Measurements from ENCODE around the gene NTN1.
A peak's percentile ranks its signal among the peaks of the same experiment; 100 is the strongest.
"Not testable (repeated sequence)": the region's sequence is repeated elsewhere in the genome, so short reads cannot be mapped to it uniquely, and the experiment has no call there.

NTN1 gene

GRCh38 chr17:9021158-9021991 lies at the start of gene NTN1:
Gene NTN1 (plus strand): TSS chr17:9021510. CDS start chr17:9022374, 864 bp downstream.
- peaks cover 42% of the 10 kb centered on the region for H3K27me3 ChIP-seq (ENCODE audit: insufficient read depth, low read length)
- peak within 1 kb of the TSS; percentile 62 for H3K4me3 ChIP-seq (ENCODE audit: low read length)
- no peaks in the 10 kb centered on the region for H3K9me3 ChIP-seq (ENCODE audit: low read length)
- H2AFZ ChIP-seq (ENCODE audit: low read depth, low read length), result peak within 1 kb of the TSS; percentile 96
- H3K4me1 ChIP-seq (ENCODE audit: insufficient read depth, low read length), result peaks cover 6% of the 10 kb centered on the region
- H3K36me3 ChIP-seq (ENCODE audit: insufficient read depth, low read length), result no peaks in the 10 kb centered on the region

GRCh38 chr17:8975091-8975725 lies 46.1 kb upstream of the NTN1 start:
- Histone ChIP-seq H3K9me3 (ENCODE audit: low read length) (no peaks in the 10 kb centered on the region), H3K4me3 (ENCODE audit: low read length) (no peak overlapping the region), H3K4me1 (ENCODE audit: insufficient read depth, low read length) (no peaks in the 10 kb centered on the region)

GRCh38 chr17:8976638-8977037 lies 44.7 kb upstream of the NTN1 start:
- Histone ChIP-seq H3K9me3 (ENCODE audit: low read length) (no peaks in the 10 kb centered on the region), H3K4me3 (ENCODE audit: low read length) (no peak overlapping the region), H2AFZ (ENCODE audit: low read depth, low read length) (no peak overlapping the region), H3K36me3 (ENCODE audit: insufficient read depth, low read length) (no peaks in the 10 kb centered on the region), H3K27me3 (ENCODE audit: insufficient read depth, low read length) (no peaks in the 10 kb centered on the region), H3K4me1 (ENCODE audit: insufficient read depth, low read length) (no peaks in the 10 kb centered on the region)

More at GRCh38 chr17:8975091-8975725, 46.1 kb upstream of the NTN1 start:
- Histone ChIP-seq H3K27me3 (ENCODE audit: insufficient read depth, low read length) (no peaks in the 10 kb centered on the region), H2AFZ (ENCODE audit: low read depth, low read length) (no peak overlapping the region), H3K36me3 (ENCODE audit: insufficient read depth, low read length) (no peaks in the 10 kb centered on the region)

- Histone ChIP-seq H2AFZ (ENCODE audit: low read depth, low read length) (no peak overlapping the region), H3K9me3 (ENCODE audit: low read length) (no peaks in the 10 kb centered on the region), H3K27me3 (ENCODE audit: insufficient read depth, low read length) (peaks cover 2% of the 10 kb centered on the region), H3K4me1 (ENCODE audit: insufficient read depth, low read length) (no peaks in the 10 kb centered on the region), H3K36me3 (ENCODE audit: insufficient read depth, low read length) (no peaks in the 10 kb centered on the region), H3K4me3 (ENCODE audit: low read length) (no peak overlapping the region)
Measured at GRCh38 chr17:8979715-8980114, 41.6 kb upstream of the NTN1 start.

GRCh38 chr17:8981443-8981842 lies 39.9 kb upstream of the NTN1 start:
- peaks cover 2% of the 10 kb centered on the region for H3K27me3 ChIP-seq (ENCODE audit: insufficient read depth, low read length)
- no peak overlapping the region for H2AFZ ChIP-seq (ENCODE audit: low read depth, low read length)
- peaks cover 2% of the 10 kb centered on the region for H3K9me3 ChIP-seq (ENCODE audit: low read length)
- no peak overlapping the region for H3K4me3 ChIP-seq (ENCODE audit: low read length)
- H3K4me1 ChIP-seq (ENCODE audit: insufficient read depth, low read length), result no peaks in the 10 kb centered on the region
- H3K36me3 ChIP-seq (ENCODE audit: insufficient read depth, low read length), result no peaks in the 10 kb centered on the region

- H3K27me3 ChIP-seq (ENCODE audit: insufficient read depth, low read length); H2AFZ ChIP-seq (ENCODE audit: low read depth, low read length); H3K9me3 ChIP-seq (ENCODE audit: low read length); H3K4me3 ChIP-seq (ENCODE audit: low read length); H3K4me1 ChIP-seq (ENCODE audit: insufficient read depth, low read length); H3K36me3 ChIP-seq (ENCODE audit: insufficient read depth, low read length): not testable (repeated sequence)
Measured at GRCh38 chr17:8984225-8984624, 37.1 kb upstream of the NTN1 start.

GRCh38 chr17:8985054-8985701 lies 36.1 kb upstream of the NTN1 start:
- H3K4me1 ChIP-seq (ENCODE audit: insufficient read depth, low read length), result no peaks in the 10 kb centered on the region
- peaks cover 2% of the 10 kb centered on the region for H3K27me3 ChIP-seq (ENCODE audit: insufficient read depth, low read length)

GRCh38 chr17:8986295-8986694 lies 35.0 kb upstream of the NTN1 start:
- Histone ChIP-seq H3K4me3 (ENCODE audit: low read length) (no peak overlapping the region), H2AFZ (ENCODE audit: low read depth, low read length) (no peak overlapping the region), H3K36me3 (ENCODE audit: insufficient read depth, low read length) (no peaks in the 10 kb centered on the region), H3K27me3 (ENCODE audit: insufficient read depth, low read length) (peaks cover 2% of the 10 kb centered on the region), H3K4me1 (ENCODE audit: insufficient read depth, low read length) (no peaks in the 10 kb centered on the region), H3K9me3 (ENCODE audit: low read length) (peaks cover 2% of the 10 kb centered on the region)

More at GRCh38 chr17:8985054-8985701, 36.1 kb upstream of the NTN1 start:
- Histone ChIP-seq H3K36me3 (ENCODE audit: insufficient read depth, low read length) (no peaks in the 10 kb centered on the region), H2AFZ (ENCODE audit: low read depth, low read length) (no peak overlapping the region), H3K4me3 (ENCODE audit: low read length) (no peak overlapping the region), H3K9me3 (ENCODE audit: low read length) (peaks cover 2% of the 10 kb centered on the region)

GRCh38 chr17:8988263-8988935 lies 32.9 kb upstream of the NTN1 start:
- H3K9me3 ChIP-seq (ENCODE audit: low read length); H3K27me3 ChIP-seq (ENCODE audit: insufficient read depth, low read length); H3K4me1 ChIP-seq (ENCODE audit: insufficient read depth, low read length); H2AFZ ChIP-seq (ENCODE audit: low read depth, low read length); H3K4me3 ChIP-seq (ENCODE audit: low read length); H3K36me3 ChIP-seq (ENCODE audit: insufficient read depth, low read length): not testable (repeated sequence)

- no peaks in the 10 kb centered on the region for H3K4me1 ChIP-seq (ENCODE audit: insufficient read depth, low read length)
- no peaks in the 10 kb centered on the region for H3K27me3 ChIP-seq (ENCODE audit: insufficient read depth, low read length)
- no peak overlapping the region for H3K4me3 ChIP-seq (ENCODE audit: low read length)
- no peaks in the 10 kb centered on the region for H3K36me3 ChIP-seq (ENCODE audit: insufficient read depth, low read length)
- H2AFZ ChIP-seq (ENCODE audit: low read depth, low read length), result no peak overlapping the region
- no peaks in the 10 kb centered on the region for H3K9me3 ChIP-seq (ENCODE audit: low read length)
Measured at GRCh38 chr17:8991514-8992285, 29.6 kb upstream of the NTN1 start.

- no peaks in the 10 kb centered on the region for H3K9me3 ChIP-seq (ENCODE audit: low read length)
- no peaks in the 10 kb centered on the region for H3K27me3 ChIP-seq (ENCODE audit: insufficient read depth, low read length)
- H2AFZ ChIP-seq (ENCODE audit: low read depth, low read length), result no peak overlapping the region
- H3K36me3 ChIP-seq (ENCODE audit: insufficient read depth, low read length), result no peaks in the 10 kb centered on the region
- H3K4me3 ChIP-seq (ENCODE audit: low read length), result no peak overlapping the region
- H3K4me1 ChIP-seq (ENCODE audit: insufficient read depth, low read length), result no peaks in the 10 kb centered on the region
Measured at GRCh38 chr17:8994319-8994718, 27.0 kb upstream of the NTN1 start.

- Histone ChIP-seq H3K36me3 (ENCODE audit: insufficient read depth, low read length) (no peaks in the 10 kb centered on the region), H3K9me3 (ENCODE audit: low read length) (no peaks in the 10 kb centered on the region), H2AFZ (ENCODE audit: low read depth, low read length) (no peak overlapping the region), H3K4me1 (ENCODE audit: insufficient read depth, low read length) (no peaks in the 10 kb centered on the region), H3K27me3 (ENCODE audit: insufficient read depth, low read length) (no peaks in the 10 kb centered on the region), H3K4me3 (ENCODE audit: low read length) (no peak overlapping the region)
Measured at GRCh38 chr17:8995711-8996110, 25.6 kb upstream of the NTN1 start.

Data from neuron (in vitro differentiated cells).